Urinary bladder (tissue), 4 donors: Measurements from ENCODE around the gene ZNF14. TPM values are rescaled to one million over a fixed set of nuclear protein-coding genes. Genes with fewer than 3 reads are reported as not detected.
"Not testable (repeated sequence)": the region's sequence is repeated elsewhere in the genome, so short reads cannot be mapped to it uniquely, and the experiment has no call there.

Experiments used
- DNase-seq: peaks from one replicate; pipeline ENCODE4 v3.0.0-alpha.2; 2015; ENCODE audit errors: extremely low spot score
- H3K27ac ChIP-seq: one replicate; pipeline ENCODE4 v1.5.1; 2013; ENCODE audit warnings: low read depth, mild to moderate bottlenecking, moderate library complexity
- H3K36me3 ChIP-seq: one replicate; pipeline ENCODE4 v1.6.1; 2013; ENCODE audit warnings: mild to moderate bottlenecking, moderate library complexity; ENCODE audit not compliant: insufficient read depth
- H3K4me1 ChIP-seq: one replicate; pipeline ENCODE4 v1.6.1; 2013; ENCODE audit warnings: mild to moderate bottlenecking, moderate library complexity; ENCODE audit not compliant: insufficient read depth
- H3K4me3 ChIP-seq: one replicate; pipeline ENCODE4 v1.5.1; 2013; ENCODE audit warnings: low read depth, low read length
- WGBS: extraction: QIAGEN DNeasy Blood & Tissue Kit; methylation state at CpG from one replicate; pipeline ENCODE4 v1.1.7; 2013; 5-methylcytosine and 5-hydroxymethylcytosine counted together
- polyA plus RNA-seq: library from polyadenylated mRNA; stranded (reverse); fragments of 200-250 nt; gene quantifications from one replicate; pipeline ENCODE4 v1.2.3, GENCODE V29; 2013
- total RNA-seq: library from RNA; depleted of rRNA; stranded (reverse); fragments of >200 nt; gene quantifications from one replicate; pipeline ENCODE4 v1.2.3, GENCODE V29; 2014
- donor health status: healthy with polysubstance abuse.
- donor health status: healthy.

The ZNF14 gene
- total RNA-seq (30.1 TPM), polyA plus RNA-seq (5.0 TPM)

DNA sequence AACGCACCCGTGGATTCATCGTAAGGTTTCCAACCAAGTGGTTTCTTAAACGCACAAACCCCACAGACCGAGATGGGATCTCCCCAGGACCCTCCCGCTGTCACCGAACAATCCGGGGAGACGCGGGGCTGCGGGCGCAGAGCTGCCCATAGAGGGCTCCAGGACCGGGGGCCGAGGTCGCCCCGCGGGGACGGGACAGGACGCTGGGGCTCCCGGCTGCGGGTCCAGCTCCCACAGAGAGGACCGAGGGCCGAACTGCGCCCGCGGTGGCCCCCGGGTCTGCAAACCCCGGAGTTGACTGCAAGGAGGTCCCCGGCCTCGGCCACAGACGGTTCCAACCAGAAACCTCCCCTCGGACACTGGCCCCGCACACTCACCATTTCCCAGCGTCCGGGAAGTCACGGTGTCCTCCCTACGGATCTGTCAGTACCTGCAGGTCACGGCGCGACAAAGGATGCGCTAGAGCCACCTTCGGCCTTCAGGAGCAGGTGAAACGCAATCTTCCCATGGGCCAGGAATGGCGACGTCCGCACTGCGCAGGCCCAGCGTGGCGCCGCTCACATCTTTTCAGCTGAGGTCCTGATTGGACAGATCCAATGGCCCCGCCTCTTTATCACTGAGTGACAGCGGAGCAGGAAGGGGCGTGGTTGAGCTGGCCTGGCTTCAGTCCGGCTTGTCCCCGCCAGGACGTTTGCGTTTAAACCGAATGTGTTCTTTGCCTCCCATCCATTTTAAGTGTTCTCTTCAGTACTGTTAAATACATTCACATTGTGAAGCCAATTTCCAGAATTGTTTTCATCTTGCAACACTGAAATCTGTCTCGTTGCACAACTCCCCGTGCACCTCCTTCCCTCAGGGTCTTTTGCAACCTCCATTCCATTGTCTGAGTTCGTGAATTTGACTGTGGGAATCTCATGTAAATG is at the start of gene ZNF14:
TSS of gene ZNF14 (minus strand) at position 534 of the 923 bp plus-strand sequence. CDS start at position 380, 154 bp downstream.
- Histone ChIP-seq H3K4me3 (peak within 1 kb of the TSS; percentile 91), H3K27ac (peak within 1 kb of the TSS; percentile 48), H3K36me3 (no peaks in the 10 kb centered on the region), H3K4me1 (no peaks in the 10 kb centered on the region)
- WGBS: under 1% methylated on average over 61 of the region's 61 CpGs
- DNase-seq: peak; percentile 87

DNA sequence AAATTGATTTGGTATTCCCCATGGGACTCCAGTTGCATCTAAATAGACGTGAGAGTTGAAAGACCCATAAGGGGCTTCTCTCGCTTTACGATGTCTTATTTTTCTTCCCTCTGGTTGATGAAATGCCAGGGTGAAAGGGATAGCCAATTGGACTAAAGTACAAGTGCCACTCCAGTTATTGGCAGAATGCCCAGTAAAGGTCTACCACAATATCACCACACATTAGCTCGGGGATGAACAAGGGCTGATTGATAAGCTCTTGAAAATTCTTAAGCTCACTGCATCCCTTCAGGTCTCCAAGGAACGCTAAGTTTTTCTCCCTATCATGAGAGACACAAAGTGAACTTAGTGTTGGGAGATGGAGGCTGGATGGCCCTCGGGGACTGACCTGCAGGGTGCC is 48.9 kb upstream of the ZNF14 start:
- not testable (repeated sequence) for H3K27ac ChIP-seq, H3K36me3 ChIP-seq, DNase-seq, H3K4me3 ChIP-seq, H3K4me1 ChIP-seq
- 84% methylated on average over 6 of the region's 6 CpGs for WGBS

DNA sequence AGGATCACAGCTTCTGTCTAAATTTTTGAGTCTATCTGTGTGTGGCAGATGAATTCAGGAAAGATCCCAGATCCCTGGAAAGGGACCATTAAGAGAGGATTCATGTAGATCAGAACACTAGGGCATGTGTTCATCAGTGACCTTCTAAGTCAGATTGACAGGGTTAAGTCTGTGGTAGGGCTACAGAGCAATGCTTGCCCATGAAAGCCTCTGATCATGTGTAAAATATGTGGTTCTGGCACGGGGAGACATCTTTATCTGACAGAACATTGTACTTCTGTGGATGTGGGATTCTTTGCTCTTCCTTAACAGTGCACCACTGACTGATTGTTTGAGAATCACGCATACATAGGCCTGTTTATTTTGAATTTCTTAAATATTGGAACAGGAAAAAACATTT is 45.8 kb upstream of the ZNF14 start:
- no peaks in the 10 kb centered on the region for H3K36me3 ChIP-seq
- no peak overlapping the region for H3K27ac ChIP-seq
- DNase-seq: no peak
- H3K4me1 ChIP-seq: no peaks in the 10 kb centered on the region
- 77% methylated on average over 2 of the region's 2 CpGs for WGBS
- H3K4me3 ChIP-seq: no peak overlapping the region

DNA sequence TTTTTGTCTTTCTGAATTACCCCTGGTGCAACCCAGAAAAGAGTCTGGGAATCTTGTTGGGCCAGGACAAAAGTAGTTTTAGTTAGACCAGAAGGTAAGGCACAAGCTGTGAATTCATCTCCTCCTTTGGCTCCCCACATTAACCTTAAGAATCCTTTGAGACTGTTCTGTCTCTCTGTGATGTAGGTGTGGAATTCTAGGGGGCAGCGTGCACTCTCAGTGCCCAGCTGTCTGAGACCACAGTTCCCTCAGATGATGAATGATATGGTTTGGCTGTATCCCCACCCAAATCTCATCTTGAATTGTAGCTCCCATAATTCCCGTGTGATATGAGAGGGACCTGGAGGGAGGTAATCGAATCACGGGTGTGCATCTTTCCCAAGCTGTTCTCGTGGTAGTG is 44.8 kb upstream of the ZNF14 start:
- H3K36me3 ChIP-seq: no peaks in the 10 kb centered on the region
- WGBS: 78% methylated on average over 5 of the region's 5 CpGs
- H3K27ac ChIP-seq: no peak overlapping the region
- H3K4me1 ChIP-seq: no peaks in the 10 kb centered on the region
- DNase-seq: no peak
- no peak overlapping the region for H3K4me3 ChIP-seq

DNA sequence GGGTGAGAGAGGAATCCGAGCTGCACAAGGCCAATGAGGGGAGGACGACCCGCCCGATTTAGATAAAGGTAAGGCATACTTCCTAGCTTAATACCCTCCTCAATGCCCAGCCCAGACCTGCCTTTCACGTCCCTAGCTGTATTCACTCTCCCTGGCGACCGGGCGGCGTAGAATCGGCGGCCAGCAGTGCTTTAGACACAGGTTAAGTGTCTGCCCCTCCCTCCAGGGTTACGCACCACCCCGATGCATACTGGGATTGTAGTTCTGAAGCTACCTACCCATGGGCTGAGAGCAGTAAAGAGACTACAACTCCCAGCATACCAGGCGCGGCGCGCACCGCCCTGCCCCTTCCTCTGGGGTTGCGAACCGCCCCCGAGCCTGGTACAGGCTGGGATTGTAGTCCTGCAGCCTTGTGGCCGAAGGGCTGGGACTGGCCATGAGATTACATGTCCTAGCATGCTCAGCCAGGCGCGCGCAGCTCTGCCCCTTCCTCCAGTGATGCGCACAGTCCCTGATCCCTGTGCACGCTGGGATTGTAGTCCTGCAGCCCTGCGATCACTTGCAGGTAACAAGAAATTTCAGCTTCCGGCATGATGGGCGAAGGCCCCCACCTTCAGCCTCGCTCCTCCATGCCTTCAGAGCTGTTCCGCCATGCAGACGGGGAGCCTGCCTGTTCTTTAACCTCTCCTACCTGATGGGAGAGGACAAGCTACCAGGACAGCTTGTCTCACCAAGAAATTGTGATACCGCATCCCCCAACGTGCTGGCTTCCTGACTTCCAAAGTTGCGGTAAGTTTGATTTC is 43.5 kb upstream of the ZNF14 start:
- DNase-seq: peak; percentile 95
- WGBS: under 1% methylated on average over 36 of the region's 36 CpGs
- peak overlapping the region; percentile 68 for H3K27ac ChIP-seq
- no peaks in the 10 kb centered on the region for H3K4me1 ChIP-seq
- H3K36me3 ChIP-seq: no peaks in the 10 kb centered on the region
- peak overlapping the region; percentile 65 for H3K4me3 ChIP-seq

DNA sequence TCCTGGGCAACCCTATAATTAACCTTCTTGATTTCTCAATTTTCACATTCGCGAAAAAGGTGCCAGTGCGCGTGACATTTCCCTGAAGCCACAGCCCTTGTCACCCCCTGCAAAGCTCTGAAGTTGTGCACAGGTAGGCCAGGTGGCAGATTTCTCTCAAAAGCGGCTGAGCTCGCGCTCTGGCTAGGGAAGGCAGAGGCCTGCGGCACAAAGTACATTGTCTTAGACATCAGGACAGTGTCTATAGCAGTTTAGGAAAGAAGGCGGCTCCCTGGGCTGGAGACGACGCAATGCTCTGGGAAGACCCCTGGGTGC is 42.9 kb upstream of the ZNF14 start:
- H3K4me1 ChIP-seq: no peaks in the 10 kb centered on the region

DNA sequence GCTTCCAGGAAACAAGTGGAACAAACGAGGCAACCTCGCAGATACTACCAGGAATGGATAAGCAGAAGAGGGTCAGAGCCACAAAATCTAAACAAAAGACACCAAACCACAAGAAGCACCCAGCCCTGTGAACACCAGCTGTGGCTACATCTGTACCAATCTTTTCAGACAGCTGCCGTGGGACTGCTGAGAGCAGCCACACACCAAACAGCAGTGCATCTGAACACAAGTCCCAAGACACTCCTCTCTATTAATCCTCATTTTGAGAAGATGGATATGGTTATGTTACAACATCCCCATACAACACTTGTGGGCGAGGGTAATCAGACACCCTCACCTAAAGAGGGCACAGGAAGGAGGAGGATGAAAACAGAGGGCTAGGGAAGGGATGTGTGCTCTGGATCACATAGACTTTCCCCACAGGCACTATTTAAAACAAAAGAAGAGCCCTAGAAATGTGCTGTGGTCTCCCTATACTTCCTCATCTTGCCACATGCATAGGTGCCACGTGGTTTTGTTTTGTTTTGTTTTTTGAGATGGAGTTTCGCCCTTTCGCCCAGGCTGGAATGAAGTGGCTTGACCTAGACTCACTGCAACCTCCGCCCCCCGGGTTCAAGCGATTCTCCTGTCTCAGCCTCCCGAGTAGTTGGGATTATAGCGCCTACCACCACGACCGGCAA is 41.6 kb upstream of the ZNF14 start:
- WGBS: 86% methylated on average over 14 of the region's 14 CpGs
- Histone ChIP-seq H3K27ac (no peak overlapping the region), H3K36me3 (no peaks in the 10 kb centered on the region), H3K4me1 (no peaks in the 10 kb centered on the region), H3K4me3 (no peak overlapping the region)
- no peak for DNase-seq

More for the DNA sequence above, 42.9 kb upstream of the ZNF14 start:
- peak overlapping the region; percentile 68 for H3K27ac ChIP-seq
- WGBS: under 1% methylated on average over 11 of the region's 11 CpGs
- H3K4me3 ChIP-seq: peak overlapping the region; percentile 65
- DNase-seq: no peak
- H3K36me3 ChIP-seq: no peaks in the 10 kb centered on the region

DNA sequence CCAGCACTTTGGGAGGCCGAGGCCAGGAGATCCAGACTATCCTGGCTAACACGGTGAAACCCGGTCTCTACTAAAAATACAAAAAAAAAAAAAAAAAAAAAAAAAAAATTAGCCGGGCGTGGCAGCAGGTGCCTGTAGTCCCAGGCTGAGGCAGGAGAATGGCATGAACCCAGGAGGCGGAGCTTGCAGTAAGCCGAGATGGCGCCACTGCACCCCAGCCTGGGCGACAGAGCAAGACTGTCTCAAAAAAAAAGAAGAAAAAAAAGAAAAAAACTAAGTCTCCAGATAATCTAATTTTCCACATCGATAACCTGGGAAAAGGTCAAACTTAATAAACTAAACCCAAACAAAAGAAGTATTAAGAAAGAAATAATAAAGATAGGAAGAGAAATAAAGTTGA is 39.1 kb upstream of the ZNF14 start:
- not testable (repeated sequence) for H3K4me1 ChIP-seq, H3K4me3 ChIP-seq, DNase-seq, H3K27ac ChIP-seq, H3K36me3 ChIP-seq
- 80% methylated on average over 10 of the region's 10 CpGs for WGBS

DNA sequence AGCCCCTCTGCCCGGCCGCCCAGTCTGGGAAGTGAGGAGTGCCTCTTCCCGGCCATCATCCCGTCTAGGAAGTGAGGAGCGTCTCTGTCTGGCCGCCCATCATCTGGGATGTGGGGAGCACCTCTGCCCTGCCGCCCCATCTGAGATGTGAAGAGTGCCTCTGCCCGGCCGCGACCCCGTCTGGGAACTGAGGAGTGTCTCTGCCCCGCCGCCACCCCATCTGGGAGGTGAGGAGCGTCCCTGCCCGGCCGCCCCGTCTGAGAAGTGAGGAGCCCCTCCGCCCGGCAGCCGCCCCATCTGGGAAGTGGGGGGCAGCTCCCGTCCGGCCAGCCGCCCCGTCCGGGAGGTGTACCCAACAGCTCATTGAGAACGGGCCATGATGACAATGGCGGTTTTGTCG is 37.1 kb upstream of the ZNF14 start:
- 94% methylated on average over 26 of the region's 28 CpGs for WGBS
- DNase-seq, H3K36me3 ChIP-seq, H3K4me1 ChIP-seq, H3K4me3 ChIP-seq, H3K27ac ChIP-seq: not testable (repeated sequence)

DNA sequence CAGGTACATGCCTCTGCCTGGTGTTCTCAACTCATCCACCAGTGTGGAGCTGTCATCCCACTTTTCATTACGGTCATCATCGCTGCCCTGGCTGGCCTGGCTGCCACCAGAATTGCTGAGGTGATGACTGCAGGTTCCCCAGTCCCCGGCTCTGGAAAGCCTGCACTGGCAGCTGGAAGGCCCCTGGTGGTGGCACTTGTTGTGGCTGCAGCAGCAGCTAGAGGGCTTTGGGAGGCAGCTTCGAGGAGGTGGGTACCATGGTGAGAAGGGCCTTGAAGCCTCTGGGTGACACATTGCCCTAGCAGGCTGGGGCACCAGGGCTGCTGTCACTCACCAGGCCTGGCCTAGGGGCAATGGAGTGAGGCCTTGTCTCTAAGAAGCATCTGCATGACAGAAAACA is 25.3 kb upstream of the ZNF14 start:
- Histone ChIP-seq H3K27ac (no peak overlapping the region), H3K36me3 (no peaks in the 10 kb centered on the region), H3K4me1 (no peaks in the 10 kb centered on the region), H3K4me3 (no peak overlapping the region)
- WGBS: 92% methylated on average over 4 of the region's 4 CpGs
- DNase-seq: no peak

DNA sequence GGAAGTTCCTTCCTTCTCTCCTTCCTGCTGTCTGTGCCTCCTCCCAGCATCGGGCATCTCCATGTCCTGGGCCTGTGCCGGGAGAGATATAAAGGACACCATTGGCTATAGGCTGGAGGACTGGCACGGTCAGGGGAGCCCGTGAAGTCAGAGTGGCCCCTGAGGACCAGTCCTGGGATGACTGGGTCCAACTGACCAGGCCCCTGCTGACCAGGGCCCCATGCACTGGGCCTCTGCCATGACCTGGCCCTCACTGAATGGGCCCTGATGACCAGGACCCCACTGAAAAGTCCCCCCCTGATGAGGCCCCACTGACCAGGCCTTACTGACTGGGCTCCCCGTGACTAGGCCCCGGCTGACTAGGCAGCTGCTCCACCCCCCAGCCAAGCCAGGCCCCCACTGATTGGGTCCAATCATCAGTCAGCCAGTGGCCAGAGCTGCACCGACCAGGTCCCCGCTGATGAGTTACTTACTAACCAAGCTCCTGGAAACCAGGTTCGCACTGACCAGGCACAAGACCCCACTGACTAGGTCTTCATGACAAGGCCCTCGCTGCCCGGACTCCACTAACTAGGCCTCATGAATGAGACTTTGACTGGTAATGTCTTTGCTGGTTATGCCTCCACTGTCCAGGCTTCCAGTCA is 20.0 kb upstream of the ZNF14 start:
- Histone ChIP-seq H3K36me3 (no peaks in the 10 kb centered on the region), H3K27ac (no peak overlapping the region), H3K4me1 (no peaks in the 10 kb centered on the region), H3K4me3 (no peak overlapping the region)
- no peak for DNase-seq
- WGBS: 89% methylated on average over 11 of the region's 11 CpGs

DNA sequence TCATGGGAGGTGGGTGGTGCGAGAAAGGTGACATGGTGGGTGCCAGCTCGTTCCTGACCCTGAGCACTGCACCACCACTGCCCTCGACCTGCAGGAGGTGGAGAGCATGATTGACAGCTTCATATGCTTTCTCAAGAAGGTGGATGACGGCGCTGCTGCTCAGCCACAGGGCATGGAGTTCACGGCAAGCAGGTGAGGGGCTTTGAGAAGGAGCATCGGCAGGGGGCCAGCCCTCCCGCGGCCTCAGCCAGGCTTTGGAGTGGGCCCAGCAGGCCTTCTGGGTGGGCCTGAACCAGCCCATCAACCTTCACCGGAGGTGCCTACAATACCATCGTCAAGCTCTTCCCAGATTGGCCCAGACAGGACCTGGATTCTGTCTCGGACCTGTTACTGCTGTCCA is 18.9 kb upstream of the ZNF14 start:
- H3K27ac ChIP-seq: no peak overlapping the region
- H3K36me3 ChIP-seq: no peaks in the 10 kb centered on the region
- no peak overlapping the region for H3K4me3 ChIP-seq
- no peaks in the 10 kb centered on the region for H3K4me1 ChIP-seq
- 80% methylated on average over 12 of the region's 12 CpGs for WGBS
- DNase-seq: no peak
